GM19395 (cell line): Measurements from ENCODE around the gene NR2C2.

ENCODE experiments used
- ATAC-seq: cut with Tn5 transposase; IDR thresholded peaks from one replicate; pipeline ENCODE4 v1.9.1; 2021; ENCODE audit warnings: mild to moderate bottlenecking, moderate library complexity; ENCODE audit not compliant: unreplicated experiment

NR2C2 gene

DNA sequence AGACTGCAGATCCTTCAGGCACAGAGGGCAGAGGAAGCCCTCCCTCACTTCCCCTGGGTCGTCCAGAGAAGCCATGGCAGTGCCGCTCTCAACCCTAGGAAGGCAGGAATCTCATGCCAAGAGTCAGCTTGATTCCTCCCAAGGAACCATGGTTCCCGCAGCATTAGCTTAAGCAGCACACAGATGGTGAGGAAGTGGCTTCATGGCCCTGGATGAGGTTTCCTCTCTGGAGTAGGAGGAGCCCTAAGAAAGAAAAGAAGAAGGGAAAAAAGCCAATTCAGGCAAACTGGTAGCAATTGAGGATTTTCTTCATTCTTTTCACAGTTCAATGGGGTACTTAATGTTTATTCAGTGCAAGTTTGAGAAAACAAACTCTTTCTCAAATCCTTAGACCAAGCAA lies 148.7 kb downstream of the NR2C2 start:
- no peak for ATAC-seq

DNA sequence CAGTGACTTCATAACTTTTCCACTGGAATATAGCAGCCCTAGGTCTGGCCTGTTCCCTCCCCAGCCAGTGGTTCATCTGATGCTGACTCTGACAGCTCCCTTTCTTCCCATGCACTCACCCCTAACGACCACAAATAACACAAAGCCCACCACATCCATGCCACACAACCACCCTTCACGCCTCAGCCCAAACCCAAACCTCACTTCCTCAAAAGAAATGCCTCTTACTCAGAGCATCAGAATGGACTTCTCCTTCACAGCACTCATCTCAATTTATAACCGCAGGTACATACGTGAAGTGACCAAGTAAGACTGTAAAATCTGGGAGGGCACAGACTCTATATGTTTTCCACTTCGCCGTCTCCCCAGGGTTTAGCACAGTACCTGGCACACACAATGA lies 150.5 kb downstream of the NR2C2 start:
- ATAC-seq, result no peak
